Tibial nerve (tissue), 4 donors: ENCODE data around the gene RAPSN. TPM values are rescaled to one million over a fixed set of nuclear protein-coding genes. Genes with fewer than 3 reads are reported as not detected.

Experiments used
- DNase-seq, 2 donors: peaks; one replicate each; pipeline ENCODE4 v3.0.0-alpha.2; 2019; ENCODE audit warnings: low spot score in 2 of 2
- H3K27ac ChIP-seq, 4 donors: fragments of 200-600 bp; sonication (generic) in 3 of 4; one replicate each; pipeline ENCODE4 v1.5.1; 2017 to 2019; ENCODE audit warnings: mild to moderate bottlenecking in 1 of 4
- H3K27me3 ChIP-seq, 2 donors: fragments of 200-600 bp; sonication (generic) in 1 of 2; one replicate each; pipeline versions ENCODE4 v1.5.1 to v1.6.0; 2017 to 2019
- H3K36me3 ChIP-seq, 3 donors: fragments of 200-600 bp; sonication (generic); one replicate each; pipeline ENCODE4 v1.5.1; 2018 to 2019
- H3K4me1 ChIP-seq, 4 donors: fragments of 200-600 bp; sonication (generic) in 3 of 4; one replicate each; pipeline ENCODE4 v1.5.1; 2017 to 2019
- H3K4me3 ChIP-seq, 4 donors: fragments of 200-600 bp; sonication (generic) in 3 of 4; one replicate each; pipeline ENCODE4 v1.5.1; 2017 to 2019; ENCODE audit warnings: mild to moderate bottlenecking in 1 of 4, moderate library complexity in 1 of 4
- H3K9me3 ChIP-seq, 4 donors: fragments of 200-600 bp; sonication (generic) in 3 of 4; one replicate each; pipeline ENCODE4 v1.5.1; 2017 to 2019
- EP300 ChIP-seq, 2 donors: sonication (generic); formaldehyde crosslinking; IDR thresholded peaks; one replicate each; pipeline ENCODE4 v1.6.1; 2017; ENCODE audit warnings: antibody characterized with exemption in 2 of 2, mild to moderate bottlenecking in 1 of 2
- POLR2A ChIP-seq, 2 donors: fragments of 450-650 bp; IDR thresholded peaks; one replicate each; pipeline ENCODE4 v1.6.1; 2017; ENCODE audit warnings: antibody characterized with exemption in 2 of 2, mild to moderate bottlenecking in 2 of 2, moderate library complexity in 2 of 2
- WGBS, 2 donors: methylation state at CpG; one replicate each; pipeline ENCODE4 v1.1.5; 2018; 5-methylcytosine and 5-hydroxymethylcytosine counted together
- total RNA-seq, 4 donors: library from RNA; depleted of rRNA; stranded (reverse); fragments of >200 nt; gene quantifications; one replicate each; pipeline ENCODE4 v1.1.0, GENCODE V29; 2016
- TF ChIP-seq, protein P1 (sequence below), 5 experiments: fragments of 200-600 bp in 3 of 5; fragments of 450-650 bp in 2 of 5; sonication (generic) in 3 of 5; IDR thresholded peaks; one replicate each; pipeline ENCODE4 v1.5.1; 2016 to 2019; ENCODE audit warnings: antibody characterized with exemption in 5 of 5, mild to moderate bottlenecking in 3 of 5, moderate library complexity in 2 of 5

The RAPSN gene
- total RNA-seq, 4 donors from 2014 or later, result 2.2 to 6.7 (median 2.7) TPM

DNA sequence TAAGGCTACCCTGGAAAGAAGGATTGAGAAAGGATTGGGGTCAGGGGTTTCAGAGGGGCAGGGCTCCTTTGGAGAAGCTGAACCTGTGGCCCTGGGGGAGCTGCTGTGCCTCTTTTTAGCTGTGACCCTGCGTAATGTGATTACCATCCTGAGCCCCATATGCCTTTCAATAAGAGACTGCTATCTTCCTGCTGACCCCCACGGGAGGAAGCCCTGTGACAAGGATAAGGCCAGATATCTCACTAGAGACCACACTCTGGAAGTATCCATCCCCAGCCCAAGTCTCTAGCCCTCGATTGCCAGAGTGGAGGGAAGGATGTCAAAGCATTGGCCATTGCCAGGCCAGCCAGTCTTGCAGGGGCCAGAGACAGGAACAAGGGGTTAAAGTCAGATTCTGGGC is 45.4 kb downstream of the RAPSN start:
- TF ChIP-seq POLR2A (IDR thresholded peaks at IDR 0.05), result no peak
- TF ChIP-seq, protein P1, sequence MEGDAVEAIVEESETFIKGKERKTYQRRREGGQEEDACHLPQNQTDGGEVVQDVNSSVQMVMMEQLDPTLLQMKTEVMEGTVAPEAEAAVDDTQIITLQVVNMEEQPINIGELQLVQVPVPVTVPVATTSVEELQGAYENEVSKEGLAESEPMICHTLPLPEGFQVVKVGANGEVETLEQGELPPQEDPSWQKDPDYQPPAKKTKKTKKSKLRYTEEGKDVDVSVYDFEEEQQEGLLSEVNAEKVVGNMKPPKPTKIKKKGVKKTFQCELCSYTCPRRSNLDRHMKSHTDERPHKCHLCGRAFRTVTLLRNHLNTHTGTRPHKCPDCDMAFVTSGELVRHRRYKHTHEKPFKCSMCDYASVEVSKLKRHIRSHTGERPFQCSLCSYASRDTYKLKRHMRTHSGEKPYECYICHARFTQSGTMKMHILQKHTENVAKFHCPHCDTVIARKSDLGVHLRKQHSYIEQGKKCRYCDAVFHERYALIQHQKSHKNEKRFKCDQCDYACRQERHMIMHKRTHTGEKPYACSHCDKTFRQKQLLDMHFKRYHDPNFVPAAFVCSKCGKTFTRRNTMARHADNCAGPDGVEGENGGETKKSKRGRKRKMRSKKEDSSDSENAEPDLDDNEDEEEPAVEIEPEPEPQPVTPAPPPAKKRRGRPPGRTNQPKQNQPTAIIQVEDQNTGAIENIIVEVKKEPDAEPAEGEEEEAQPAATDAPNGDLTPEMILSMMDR (IDR thresholded peaks at IDR 0.05), result no peak
- no peak for TF ChIP-seq EP300 (IDR thresholded peaks at IDR 0.05)
- H3K27me3 ChIP-seq, result no peaks in the 10 kb centered on the region
- DNase-seq, result no peak
- no peak overlapping the region for H3K27ac ChIP-seq
- no peaks in the 10 kb centered on the region for H3K36me3 ChIP-seq
- H3K9me3 ChIP-seq, result no peaks in the 10 kb centered on the region
- H3K4me1 ChIP-seq, result peaks cover 3 to 36% (median 23%) of the 10 kb centered on the region in 4 donors
- H3K4me3 ChIP-seq, result no peak overlapping the region
- WGBS, 2 donors, result 73 to 76% methylated on average over 3 of the region's 3 CpGs

DNA sequence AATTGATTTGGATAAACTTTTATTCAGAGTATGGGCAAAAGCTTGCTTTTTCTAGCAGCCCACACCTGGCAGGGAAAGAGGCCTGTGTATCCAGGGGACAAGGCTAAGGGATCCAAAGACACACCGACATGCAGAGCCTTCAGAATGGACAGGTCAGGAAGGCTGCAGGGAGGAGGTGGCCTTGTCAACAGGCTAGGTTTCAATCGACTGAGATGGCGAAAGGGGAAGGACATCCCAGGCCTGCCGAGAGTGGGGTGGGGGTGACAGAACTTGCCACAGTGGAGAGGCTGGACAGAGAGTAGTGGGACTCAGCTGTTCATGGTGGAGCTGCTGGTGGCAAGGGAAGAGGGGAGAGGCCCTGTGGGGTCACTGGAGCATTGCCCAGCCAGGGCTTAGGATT is 45.8 kb downstream of the RAPSN start:
- Histone ChIP-seq H3K4me1 (peaks cover 3 to 36% (median 23%) of the 10 kb centered on the region in 4 donors), H3K9me3 (no peaks in the 10 kb centered on the region), H3K27ac (no peak overlapping the region), H3K36me3 (no peaks in the 10 kb centered on the region), H3K27me3 (no peaks in the 10 kb centered on the region), H3K4me3 (no peak overlapping the region)
- no peak for DNase-seq
- TF ChIP-seq POLR2A (IDR thresholded peaks at IDR 0.05), result no peak
- TF ChIP-seq, protein P1 (IDR thresholded peaks at IDR 0.05), result no peak
- no peak for TF ChIP-seq EP300 (IDR thresholded peaks at IDR 0.05)
- WGBS, 2 donors, result 60 to 73% methylated on average over 4 of the region's 4 CpGs

DNA sequence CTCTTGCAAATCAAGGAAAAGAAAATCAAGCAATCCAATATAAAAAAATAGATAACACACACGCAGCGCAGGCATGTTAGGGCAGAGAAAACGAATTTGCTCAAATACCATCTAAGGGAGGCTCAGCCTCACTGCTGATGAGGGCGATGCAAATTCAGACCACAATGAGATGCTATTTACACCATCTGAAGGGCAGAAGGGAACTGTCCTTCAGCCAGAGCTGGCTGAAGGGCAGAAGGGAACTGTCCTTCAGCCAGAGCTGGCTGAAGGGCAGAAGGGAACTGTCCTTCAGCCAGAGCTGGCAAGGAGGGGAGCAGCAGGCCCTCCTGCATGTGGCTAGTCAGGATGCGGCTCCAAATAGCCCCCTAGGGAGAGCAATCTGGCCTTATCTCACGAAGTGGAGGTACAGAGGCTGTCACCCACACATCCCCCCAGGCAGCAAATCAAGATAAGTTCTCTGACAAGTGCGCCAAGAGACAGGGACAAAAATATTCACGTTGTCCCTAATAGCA is 48.1 kb downstream of the RAPSN start:
- 31 to 35% methylated on average over 8 of the region's 8 CpGs for WGBS, 2 donors
- H3K4me3 ChIP-seq, result peak overlapping the region; percentile 44 to 81 (median 66)
- H3K27me3 ChIP-seq, result no peaks in the 10 kb centered on the region

DNA sequence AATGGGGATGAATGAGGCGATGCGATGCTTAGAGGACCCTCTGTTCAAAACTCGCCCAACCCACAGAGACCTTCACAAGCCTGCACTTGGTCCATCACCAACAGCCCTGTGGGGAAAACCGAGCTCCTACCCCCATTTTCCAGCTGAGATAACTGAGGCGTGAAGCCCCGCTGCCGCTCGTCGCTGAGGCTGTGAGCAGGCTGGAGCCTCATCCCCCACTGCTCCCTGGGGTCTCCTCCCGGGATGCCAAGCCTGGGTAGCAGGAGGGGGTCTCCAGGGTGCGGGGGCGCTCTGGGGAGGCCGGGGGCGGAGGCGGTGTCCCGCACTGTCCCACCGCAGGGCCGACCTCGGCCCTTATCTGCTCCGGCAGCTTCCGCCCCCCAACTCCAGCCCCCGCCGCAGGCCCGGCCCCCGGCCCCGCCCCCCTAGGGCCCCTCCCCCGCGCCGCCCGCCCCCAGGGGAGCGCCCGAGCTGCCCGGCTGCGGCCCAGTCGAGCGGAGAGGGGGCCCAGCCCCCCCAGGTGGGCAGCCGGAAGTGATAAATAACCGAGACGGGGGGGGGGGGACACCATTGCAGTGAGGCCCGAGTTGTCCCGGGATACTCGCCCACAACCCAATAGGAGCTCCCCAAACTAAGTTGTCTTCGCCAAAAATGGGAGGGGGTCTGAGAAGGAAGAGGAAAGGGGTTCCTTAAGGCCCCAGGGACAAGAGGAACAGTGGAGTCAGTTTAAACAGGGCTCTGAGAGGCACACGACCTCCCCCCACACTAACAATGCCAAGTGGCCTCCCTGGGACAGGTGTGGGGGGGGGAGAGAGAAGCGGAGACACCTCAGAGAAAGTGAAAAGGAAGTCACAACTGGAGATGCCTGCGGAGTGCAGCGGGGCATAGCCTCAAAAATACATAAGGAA is 48.8 kb downstream of the RAPSN start:
- Histone ChIP-seq H3K36me3 (no peaks in the 10 kb centered on the region), H3K4me1 (peaks cover 3 to 22% (median 13%) of the 10 kb centered on the region in 4 donors), H3K9me3 (no peaks in the 10 kb centered on the region), H3K27ac (peak overlapping the region; percentile 67 to 86 (median 85)), H3K27me3 (no peaks in the 10 kb centered on the region), H3K4me3 (peak overlapping the region; percentile 44 to 81 (median 66))
- WGBS, 2 donors, result 7 to 9% methylated on average over 19 to 28 of the region's 47 CpGs
- DNase-seq, result no peak
- TF ChIP-seq POLR2A (IDR thresholded peaks at IDR 0.05), result no peak
- TF ChIP-seq, protein P1 (IDR thresholded peaks at IDR 0.05), result no peak
- TF ChIP-seq EP300 (IDR thresholded peaks at IDR 0.05), result no peak

More for the DNA sequence above, 48.1 kb downstream of the RAPSN start:
- no peaks in the 10 kb centered on the region for H3K36me3 ChIP-seq
- TF ChIP-seq, protein P1 (IDR thresholded peaks at IDR 0.05), result no peak
- TF ChIP-seq EP300 (IDR thresholded peaks at IDR 0.05), result no peak
- no peak for TF ChIP-seq POLR2A (IDR thresholded peaks at IDR 0.05)
- peaks cover 3 to 22% (median 9%) of the 10 kb centered on the region in 4 donors for H3K4me1 ChIP-seq
- H3K9me3 ChIP-seq, result no peaks in the 10 kb centered on the region
- DNase-seq, result no peak
- peak overlapping the region; percentile 67 to 86 (median 85) for H3K27ac ChIP-seq

DNA sequence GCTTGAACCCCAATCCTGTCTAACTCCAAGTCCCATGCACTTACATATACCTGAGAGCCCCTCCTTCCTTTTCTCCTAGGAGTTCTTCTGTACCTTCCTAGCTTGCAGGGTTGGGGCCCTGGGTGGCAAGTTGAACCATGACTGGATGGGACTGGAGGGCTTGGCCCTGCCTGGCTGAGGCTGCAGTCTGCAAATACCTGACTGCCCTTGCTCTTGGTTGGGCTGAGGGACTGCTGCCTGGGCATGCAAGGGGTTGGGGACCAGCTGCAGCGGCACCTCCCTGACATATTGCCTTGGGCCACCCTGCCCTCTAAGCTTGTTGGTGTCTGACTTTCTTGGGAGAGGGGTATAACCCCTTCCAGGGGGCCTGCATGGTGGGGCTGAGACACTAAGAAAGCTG is 50.4 kb downstream of the RAPSN start:
- Histone ChIP-seq H3K36me3 (no peaks in the 10 kb centered on the region), H3K4me1 (peaks cover 3 to 27% (median 16%) of the 10 kb centered on the region in 4 donors), H3K9me3 (no peaks in the 10 kb centered on the region), H3K27me3 (no peaks in the 10 kb centered on the region), H3K27ac (no peak overlapping the region), H3K4me3 (no peak overlapping the region)
- WGBS, 2 donors, result 80% methylated on average over 1 of the region's 1 CpG; no CpG with 5 or more reads in 1 of the 2 donors
- TF ChIP-seq POLR2A (IDR thresholded peaks at IDR 0.05), result no peak
- TF ChIP-seq, protein P1 (IDR thresholded peaks at IDR 0.05), result no peak
- no peak for TF ChIP-seq EP300 (IDR thresholded peaks at IDR 0.05)
- no peak for DNase-seq
